ENCODE data around the gene ZG16B. TPM values are rescaled to one million over a fixed set of nuclear protein-coding genes. Genes with fewer than 3 reads are reported as not detected.

ZG16B gene
- total RNA-seq, 2 donors from 2014 or later, result 34.1 to 62.1 TPM

GRCh38 chr16:2785101-2785991 lies 44.8 kb upstream of the ZG16B start:
- H3K27ac ChIP-seq, result no peak overlapping the region
- H3K9me3 ChIP-seq, result no peaks in the 10 kb centered on the region
- no peak for TF ChIP-seq CTCF (IDR thresholded peaks at IDR 0.05)
- peak overlapping the region; percentile 51 to 60 for H3K9ac ChIP-seq (ENCODE audit: low read depth in 2 of 2, low read length in 2 of 2)
- H3K36me3 ChIP-seq, result no peaks in the 10 kb centered on the region
- peak overlapping the region; percentile 43 for H3K4me3 ChIP-seq
- H3K27me3 ChIP-seq, result peaks cover 13% of the 10 kb centered on the region
- H3K4me1 ChIP-seq, result peaks cover 6% of the 10 kb centered on the region
- intact Hi-C loops (cut with DNase I), result no loop called here
- DNase-seq, result no peak

- Histone ChIP-seq H3K9ac (ENCODE audit: low read depth in 2 of 2, low read length in 2 of 2) (no peak overlapping the region), H3K36me3 (no peaks in the 10 kb centered on the region), H3K4me1 (peaks cover 6% of the 10 kb centered on the region), H3K27me3 (peaks cover 13% of the 10 kb centered on the region), H3K4me3 (no peak overlapping the region), H3K27ac (no peak overlapping the region), H3K9me3 (no peaks in the 10 kb centered on the region)
- no peak for TF ChIP-seq CTCF (IDR thresholded peaks at IDR 0.05)
- intact Hi-C loops (cut with DNase I), result no loop called here
- no peak for DNase-seq
Measured at GRCh38 chr16:2786061-2786825, 43.9 kb upstream of the ZG16B start.

- DNase-seq, result no peak
- H3K9me3 ChIP-seq, result no peaks in the 10 kb centered on the region
- H3K36me3 ChIP-seq, result no peaks in the 10 kb centered on the region
- intact Hi-C loops (cut with DNase I), result no loop called here
- TF ChIP-seq CTCF (IDR thresholded peaks at IDR 0.05), result no peak
- no peak overlapping the region for H3K27ac ChIP-seq
- H3K27me3 ChIP-seq, result peaks cover 13% of the 10 kb centered on the region
- peaks cover 6% of the 10 kb centered on the region for H3K4me1 ChIP-seq
- H3K9ac ChIP-seq (ENCODE audit: low read depth in 2 of 2, low read length in 2 of 2), result no peak overlapping the region
- H3K4me3 ChIP-seq, result no peak overlapping the region
Measured at GRCh38 chr16:2786826-2787151, 43.3 kb upstream of the ZG16B start.

- peaks cover 6% of the 10 kb centered on the region for H3K4me1 ChIP-seq
- intact Hi-C loops (cut with DNase I), result no loop called here
- no peak within 1 kb of the TSS for H3K4me3 ChIP-seq
- peaks cover 13% of the 10 kb centered on the region for H3K27me3 ChIP-seq
- H3K9ac ChIP-seq (ENCODE audit: low read depth in 2 of 2, low read length in 2 of 2), result no peak within 1 kb of the TSS
- no peak for DNase-seq
- no peak for TF ChIP-seq CTCF (IDR thresholded peaks at IDR 0.05)
- H3K36me3 ChIP-seq, result no peaks in the 10 kb centered on the region
- no peaks in the 10 kb centered on the region for H3K9me3 ChIP-seq
- H3K27ac ChIP-seq, result no peak within 1 kb of the TSS
Measured at GRCh38 chr16:2787406-2787805, 42.7 kb upstream of the ZG16B start, which contains the start of gene PRSS33. Gene PRSS33 (minus strand): TSS chr16:2787560. CDS start chr16:2786547, 1,013 bp downstream.

- no peak overlapping the region for H3K9ac ChIP-seq (ENCODE audit: low read depth in 2 of 2, low read length in 2 of 2)
- H3K36me3 ChIP-seq, result no peaks in the 10 kb centered on the region
- H3K4me3 ChIP-seq, result no peak overlapping the region
- no peaks in the 10 kb centered on the region for H3K9me3 ChIP-seq
- intact Hi-C loops (cut with DNase I), result no loop called here
- no peak for DNase-seq
- H3K4me1 ChIP-seq, result peaks cover 6% of the 10 kb centered on the region
- peaks cover 13% of the 10 kb centered on the region for H3K27me3 ChIP-seq
- no peak for TF ChIP-seq CTCF (IDR thresholded peaks at IDR 0.05)
- no peak overlapping the region for H3K27ac ChIP-seq
Measured at GRCh38 chr16:2787961-2788360, 42.1 kb upstream of the ZG16B start.

Measured in colonic mucosa (tissue), 4 donors.